IMR-90 (cell line): ENCODE data around the gene USP53. TPM values are rescaled to one million over a fixed set of nuclear protein-coding genes. Genes with fewer than 3 reads are reported as not detected.

ENCODE experiments used
- ATAC-seq: fragments of 200-7000 bp; cut with Tn5 transposase; 2 replicates; pipeline ENCODE4 v1.9.1; 2020; ENCODE audit warnings: low read depth, mild to moderate bottlenecking, moderate library complexity
- BruUV-seq: library from RNA; stranded (reverse); fragments of 400-500 nt; replicated peaks from 2 replicates; lab custom pipeline; 2021; lab: Mats Ljungman, UMichigan
- CTCF ChIA-PET: fragments of 300-600 bp; formaldehyde crosslinking; extraction: SDS; loops from one replicate; lab custom pipeline; 2021; ENCODE audit warnings: antibody characterized with exemption; lab: Yijun Ruan, JAX
- POLR2A ChIA-PET: fragments of 300-600 bp; sonication (Branson Sonifier 250); formaldehyde crosslinking; loops from one replicate; lab custom pipeline; 2022; ENCODE audit warnings: antibody characterized with exemption; ENCODE audit not compliant: unreplicated experiment; lab: Charles Lee
- DNase-seq: peaks from one replicate; pipeline ENCODE4 v3.0.0; 2013
- H2AFZ ChIP-seq: replicated peaks from 2 replicates; pipeline ENCODE3; 2013; ENCODE audit warnings: low read length, mild to moderate bottlenecking; ENCODE audit not compliant: poor library complexity
- H2AK5ac ChIP-seq: 2 replicates; pipeline ENCODE4 v1.6.1; 2013; ENCODE audit warnings: low read depth, low read length, inconsistent platforms
- H2AK9ac ChIP-seq: replicated peaks from 2 replicates; pipeline ENCODE3; 2013; ENCODE audit warnings: mild to moderate bottlenecking, low read depth, low read length, moderate library complexity; ENCODE audit not compliant: poor library complexity
- H2BK120ac ChIP-seq: 2 replicates; pipeline ENCODE4 v1.6.1; 2013; ENCODE audit warnings: low read depth, low read length, inconsistent platforms
- H2BK15ac ChIP-seq: 3 replicates; pipeline ENCODE4 v1.6.1; 2013; ENCODE audit warnings: low read depth, low read length, inconsistent platforms
- H2BK20ac ChIP-seq: 2 replicates; pipeline ENCODE4 v1.6.1; 2013; ENCODE audit warnings: low read depth, mild to moderate bottlenecking, inconsistent platforms, low read length, moderate library complexity
- H2BK5ac ChIP-seq: 2 replicates; pipeline ENCODE4 v1.6.1; 2013; ENCODE audit warnings: mild to moderate bottlenecking, low read depth, low read length, inconsistent platforms; ENCODE audit not compliant: poor library complexity, severe bottlenecking
- H3K14ac ChIP-seq: replicated peaks from 2 replicates; pipeline ENCODE4 v1.6.1; 2013; ENCODE audit warnings: low read depth, low read length, inconsistent platforms
- H3K18ac ChIP-seq: 2 replicates; pipeline ENCODE4 v1.6.1; 2013; ENCODE audit warnings: low read depth, low read length, control low read depth
- H3K23ac ChIP-seq: 2 replicates; pipeline ENCODE4 v1.6.1; 2013; ENCODE audit warnings: low read depth, low read length, inconsistent platforms
- H3K27ac ChIP-seq: 2 replicates; pipeline ENCODE4 v1.5.1; 2013; ENCODE audit warnings: mild to moderate bottlenecking, control low read depth, low read length; ENCODE audit not compliant: insufficient read depth
- H3K27me3 ChIP-seq: 2 replicates; pipeline ENCODE4 v1.6.1; 2013; ENCODE audit warnings: low read length; ENCODE audit not compliant: control insufficient read depth, insufficient read depth
- H3K36me3 ChIP-seq: 2 replicates; pipeline ENCODE4 v1.6.1; 2013; ENCODE audit warnings: low read length, mixed read lengths; ENCODE audit not compliant: control insufficient read depth, insufficient read depth
- H3K4ac ChIP-seq: 2 replicates; pipeline ENCODE4 v1.6.1; 2013; ENCODE audit warnings: low read depth, low read length, inconsistent platforms
- H3K4me1 ChIP-seq: 2 replicates; pipeline ENCODE4 v1.6.1; 2013; ENCODE audit warnings: low read length, mixed read lengths; ENCODE audit not compliant: control insufficient read depth, insufficient read depth
- H3K4me2 ChIP-seq: 2 replicates; pipeline ENCODE4 v1.6.1; 2013; ENCODE audit warnings: low read depth, mild to moderate bottlenecking, control low read depth, low read length, moderate library complexity
- H3K4me3 ChIP-seq: 2 replicates; pipeline ENCODE4 v1.5.1; 2013; ENCODE audit warnings: low read depth, mild to moderate bottlenecking, control low read depth, low read length, moderate library complexity; ENCODE audit not compliant: insufficient read depth
- H3K56ac ChIP-seq: 2 replicates; pipeline ENCODE4 v1.6.1; 2013; ENCODE audit warnings: low read length, inconsistent platforms; ENCODE audit not compliant: insufficient read depth; ENCODE audit errors: extremely low read depth
- H3K79me1 ChIP-seq, 2 experiments: 2 replicates each; pipeline ENCODE4 v1.6.1; 2013; ENCODE audit warnings: low read length in 2 of 2, inconsistent platforms in 1 of 2, low read depth in 1 of 2
- H3K9ac ChIP-seq: 2 replicates; pipeline ENCODE4 v1.6.1; 2013; ENCODE audit warnings: low read depth, low read length, control low read depth
- H3K9me1 ChIP-seq: 2 replicates; pipeline ENCODE4 v1.6.1; 2013; ENCODE audit warnings: low read length, inconsistent platforms; ENCODE audit not compliant: insufficient read depth
- H3K9me3 ChIP-seq: 2 replicates; pipeline ENCODE4 v1.6.1; 2013; ENCODE audit warnings: low read length; ENCODE audit not compliant: control insufficient read depth, insufficient read depth
- H4K20me1 ChIP-seq: 2 replicates; pipeline ENCODE4 v1.6.1; 2013; ENCODE audit warnings: low read length, inconsistent platforms; ENCODE audit not compliant: insufficient read depth
- H4K5ac ChIP-seq: 2 replicates; pipeline ENCODE4 v1.6.1; 2013; ENCODE audit warnings: mild to moderate bottlenecking, low read depth, low read length, control low read depth
- H4K8ac ChIP-seq, 2 experiments: 2 replicates each; pipeline ENCODE4 v1.6.1; 2013; ENCODE audit warnings: low read depth in 2 of 2, low read length in 2 of 2, control low read depth in 1 of 2, inconsistent platforms in 1 of 2
- H4K91ac ChIP-seq: 2 replicates; pipeline ENCODE4 v1.6.1; 2013; ENCODE audit warnings: low read depth, low read length, inconsistent platforms; ENCODE audit not compliant: insufficient read depth
- FOS ChIP-seq: fragments of 150-350 bp; IDR thresholded peaks from 2 replicates; pipeline ENCODE4 v1.6.1; 2016; ENCODE audit warnings: low read depth, low read length
- MXI1 ChIP-seq: IDR thresholded peaks from 2 replicates; pipeline ENCODE4 v1.6.1; 2012; ENCODE audit warnings: low read depth, mild to moderate bottlenecking, low read length, moderate library complexity, borderline replicate concordance
- RFX5 ChIP-seq: IDR thresholded peaks from 2 replicates; pipeline ENCODE4 v1.8.0; 2012; ENCODE audit warnings: low read depth, mild to moderate bottlenecking, low read length, moderate library complexity
- WGBS, 2 experiments: methylation state at CpG; one replicate each; pipeline versions ENCODE4 v1.1.5 to v1.1.7; 2013; ENCODE audit warnings: missing lambda C conversion rate in 2 of 2; ENCODE audit not compliant: insufficient read length in 1 of 2; ENCODE audit errors: extremely low coverage in 2 of 2; 5-methylcytosine and 5-hydroxymethylcytosine counted together
- dilution Hi-C: fragments of 300-500 bp; cut with HindIII; formaldehyde crosslinking; loops from one replicate; pipeline ENCODE4 v1.14.3; 2018; ENCODE audit warnings: low sequenced_read_pairs; ENCODE audit not compliant: unreplicated experiment
- in situ Hi-C: fragments of 300-500 bp; cut with MboI; formaldehyde crosslinking; loops from 3 replicates; pipeline ENCODE4 v1.14.3; 2019; ENCODE audit warnings: low sequenced_read_pairs, inconsistent platforms, mixed read lengths
- intact Hi-C: fragments of 100-400 bp; cut with micrococcal nuclease; formaldehyde crosslinking; loops from 2 replicates; pipeline ENCODE4 v1.10.0; 2022
- polyA plus RNA-seq, 3 experiments: library from polyadenylated mRNA; depleted of rRNA; stranded (reverse); fragments of >200 nt; gene quantifications; 2 replicates each; pipeline ENCODE4 v1.2.3, GENCODE V29; 2012; ENCODE audit warnings: low replicate concordance in 1 of 3
- total RNA-seq: library from RNA; depleted of rRNA; stranded (reverse); fragments of >200 nt; gene quantifications from 2 replicates; pipeline ENCODE4 v1.2.3, GENCODE V29; 2012

The USP53 gene
- total and polyA plus RNA-seq, 2 of the 4 experiments (the other 2 are of a cell fraction): 11.2 to 24.0 TPM

DNA sequence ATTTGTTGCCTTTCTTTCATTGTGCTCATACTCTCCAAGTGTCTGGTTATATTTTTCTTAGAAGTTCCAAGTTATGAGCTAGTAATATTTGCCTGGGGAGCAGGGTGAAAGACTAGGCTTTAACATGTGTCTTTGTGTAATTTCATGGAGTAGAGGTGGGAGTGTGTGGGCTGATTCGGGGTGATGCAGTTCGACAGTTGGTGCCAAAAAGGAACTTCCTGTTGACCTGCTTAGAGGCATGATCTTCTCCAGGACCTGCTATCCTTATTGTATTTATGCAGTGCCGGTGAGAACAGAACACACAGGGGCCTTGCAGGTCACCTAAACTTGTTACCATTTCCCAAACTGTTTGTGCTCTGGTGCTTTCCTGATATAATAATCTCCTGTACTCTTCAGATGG lies 21.2 kb downstream of the USP53 start:
- DNase-seq: no peak
- no peak for TF ChIP-seq RFX5
- TF ChIP-seq MXI1: no peak
- no peak for TF ChIP-seq FOS
- Histone ChIP-seq H3K9me3 (no peaks in the 10 kb centered on the region), H2BK15ac (peak overlapping the region; percentile 85; the same call in 2 of the 3 replicates), H3K79me1 (peaks cover 31 to 59% of the 10 kb centered on the region in 2 experiments), H3K4me3 (no peak overlapping the region), H2BK5ac (peak overlapping the region; percentile 16), H3K23ac (peak overlapping the region; percentile 50; the same call in 1 of the 2 replicates), H3K4me2 (0 out of 2 replicates have a peak overlapping the region, but pooled peaks have one; percentile 3), H2BK20ac (peak overlapping the region; percentile 69), H4K5ac (peak overlapping the region; percentile 65), H2AFZ (peak overlapping the region; percentile 4), H2AK9ac (peak overlapping the region; percentile 52), H3K9me1 (peaks cover 5% of the 10 kb centered on the region; the same call in 1 of the 2 replicates), H4K8ac (peak overlapping the region; percentile 75 to 80; a peak in 2 of 4 replicates), H3K4ac (peak overlapping the region; percentile 34), H3K56ac (no peak overlapping the region), H2AK5ac (peak overlapping the region; percentile 56), H3K27ac (no peak overlapping the region), H3K9ac (no peak overlapping the region), H4K91ac (peak overlapping the region; percentile 46; the same call in 1 of the 2 replicates), H3K27me3 (no peaks in the 10 kb centered on the region), H3K4me1 (peaks cover 6% of the 10 kb centered on the region), H2BK120ac (peak overlapping the region; percentile 56), H3K14ac (peak overlapping the region; percentile 57; the same call in 1 of the 2 replicates), H3K36me3 (peaks cover 18% of the 10 kb centered on the region), H3K18ac (peak overlapping the region; percentile 45), H4K20me1 (0 out of 2 replicates have a peak, but pooled peaks cover 3% of the 10 kb centered on the region)
- in situ Hi-C loops: no loop called here
- WGBS, 2 experiments: no CpG with 5 or more reads among the region's 3 CpGs
- ChIA-PET POLR2A (no interaction called here), CTCF (interaction anchor here (0.5 to 0.6 kb wide), 2 partner anchors 184 to 344 kb away, joined by 3 read pairs; no protein-coding TSS in a partner anchor)
- intact Hi-C loops: loop anchor here (5.0 kb wide), 1 partner anchor 39 kb away; no protein-coding TSS in a partner anchor
- dilution Hi-C loops: no loop called here
- BruUV-seq: no TSS peak
- no peak; the same call in 1 of the 2 replicates for ATAC-seq
